OCI-LY7 (cell line): ENCODE measurements around the gene CWC27.

Experiments
- CTCF ChIP-seq: fragments of 200-600 bp; sonication (generic); conservative IDR thresholded peaks from 2 replicates; pipeline ENCODE4 v1.5.1; 2014; ENCODE audit warnings: mild to moderate bottlenecking, antibody characterized with exemption, low read length, moderate library complexity, mixed read lengths
- EZH2phosphoT487 ChIP-seq: fragments of 200-600 bp; sonication (generic); IDR thresholded peaks from 2 replicates; pipeline ENCODE4 v1.6.1; 2018; ENCODE audit warnings: low read depth, borderline replicate concordance, mild to moderate bottlenecking, mixed run types, antibody characterized with exemption, low read length, moderate library complexity, mixed read lengths

GRCh38 chr5:65020492-65020891 is 251.8 kb downstream of the CWC27 start:
- TF ChIP-seq CTCF = no peak
- no peak for TF ChIP-seq EZH2phosphoT487
